ENCODE data around the gene MICU2.

The MICU2 gene

GRCh38 chr13:21550918-21551317 lies 53.1 kb downstream of the MICU2 start:
- no peak for DNase-seq (ENCODE audit: insufficient read length, low spot score)
- FAIRE-seq, result no peak

GRCh38 chr13:21549633-21550032 lies 54.3 kb downstream of the MICU2 start:
- no peak for DNase-seq (ENCODE audit: insufficient read length, low spot score)
- no peak for FAIRE-seq

GRCh38 chr13:21548577-21548976 lies 55.4 kb downstream of the MICU2 start:
- no peak for DNase-seq (ENCODE audit: insufficient read length, low spot score)
- FAIRE-seq, result no peak

- DNase-seq (ENCODE audit: insufficient read length, low spot score) (no peak), FAIRE-seq (no peak)
Measured at GRCh38 chr13:21546372-21546771, 57.6 kb downstream of the MICU2 start.

- DNase-seq (ENCODE audit: insufficient read length, low spot score), result no peak
- no peak for FAIRE-seq
Measured at GRCh38 chr13:21544515-21544914, 59.5 kb downstream of the MICU2 start.

GRCh38 chr13:21542563-21542962 lies 61.4 kb downstream of the MICU2 start:
- FAIRE-seq (no peak), DNase-seq (ENCODE audit: insufficient read length, low spot score) (no peak)

GRCh38 chr13:21541980-21542379 lies 62.0 kb downstream of the MICU2 start:
- FAIRE-seq (no peak), DNase-seq (ENCODE audit: insufficient read length, low spot score) (no peak)

- no peak for FAIRE-seq
- no peak for DNase-seq (ENCODE audit: insufficient read length, low spot score)
Measured at GRCh38 chr13:21541271-21541670, 62.7 kb downstream of the MICU2 start.

- DNase-seq (ENCODE audit: insufficient read length, low spot score), result no peak
- FAIRE-seq, result no peak
Measured at GRCh38 chr13:21539687-21540086, 64.3 kb downstream of the MICU2 start.

- DNase-seq (ENCODE audit: insufficient read length, low spot score), result no peak
- no peak for FAIRE-seq
Measured at GRCh38 chr13:21538753-21539152, 65.2 kb downstream of the MICU2 start.

GRCh38 chr13:21538280-21538679 lies 65.7 kb downstream of the MICU2 start:
- FAIRE-seq, result no peak
- DNase-seq (ENCODE audit: insufficient read length, low spot score), result no peak

- no peak for FAIRE-seq
- no peak for DNase-seq (ENCODE audit: insufficient read length, low spot score)
Measured at GRCh38 chr13:21537105-21537504, 66.9 kb downstream of the MICU2 start.

- DNase-seq (ENCODE audit: insufficient read length, low spot score), result no peak
- no peak for FAIRE-seq
Measured at GRCh38 chr13:21534760-21535159, 69.2 kb downstream of the MICU2 start.

GRCh38 chr13:21531455-21531854 lies 72.5 kb downstream of the MICU2 start:
- no peak for DNase-seq (ENCODE audit: insufficient read length, low spot score)
- FAIRE-seq, result no peak

GRCh38 chr13:21530656-21531055 lies 73.3 kb downstream of the MICU2 start:
- DNase-seq (ENCODE audit: insufficient read length, low spot score) (no peak), FAIRE-seq (no peak)

GRCh38 chr13:21529146-21529893 lies 74.7 kb downstream of the MICU2 start:
- FAIRE-seq (no peak), DNase-seq (ENCODE audit: insufficient read length, low spot score) (no peak)

GRCh38 chr13:21528616-21529015 lies 75.4 kb downstream of the MICU2 start:
- DNase-seq (ENCODE audit: insufficient read length, low spot score) (peak; percentile 22), FAIRE-seq (no peak)

- FAIRE-seq (no peak), DNase-seq (ENCODE audit: insufficient read length, low spot score) (no peak)
Measured at GRCh38 chr13:21526707-21527540, 77.0 kb downstream of the MICU2 start.

GRCh38 chr13:21522847-21523246 lies 81.1 kb downstream of the MICU2 start:
- DNase-seq (ENCODE audit: insufficient read length, low spot score) (no peak), FAIRE-seq (no peak)

GRCh38 chr13:21522130-21522529 lies 81.8 kb downstream of the MICU2 start:
- no peak for FAIRE-seq
- DNase-seq (ENCODE audit: insufficient read length, low spot score), result no peak

- DNase-seq (ENCODE audit: insufficient read length, low spot score) (no peak), FAIRE-seq (no peak)
Measured at GRCh38 chr13:21518617-21519144, 85.3 kb downstream of the MICU2 start.

- DNase-seq (ENCODE audit: insufficient read length, low spot score) (no peak), FAIRE-seq (no peak)
Measured at GRCh38 chr13:21517576-21517975, 86.4 kb downstream of the MICU2 start.

Data from HTR-8/SVneo (cell line).